B cell (primary cell): ENCODE data around the gene LYPD8. TPM values are rescaled to one million over a fixed set of nuclear protein-coding genes. Genes with fewer than 3 reads are reported as not detected.
"Not testable (repeated sequence)": the region's sequence is repeated elsewhere in the genome, so short reads cannot be mapped to it uniquely, and the experiment has no call there.

Source experiments
- ATAC-seq: fragments of 200-7000 bp; cut with Tn5 transposase; one replicate; pipeline ENCODE4 v1.10.0; 2021; ENCODE audit warnings: low read depth, mild to moderate bottlenecking, moderate number of reproducible peaks, moderate library complexity
- CTCF ChIA-PET: fragments of 350-600 bp; sonication (Branson Sonifier 250); formaldehyde crosslinking; loops from one replicate; lab custom pipeline; 2021; ENCODE audit warnings: antibody characterized with exemption, inconsistent platforms; lab: Charles Lee
- POLR2A ChIA-PET: fragments of 350-600 bp; sonication (Branson Sonifier 250); formaldehyde crosslinking; loops from one replicate; lab custom pipeline; 2021; ENCODE audit warnings: antibody characterized with exemption; lab: Charles Lee
- DNase-seq: peaks from one replicate; pipeline ENCODE4 v3.0.0; 2013
- H2AFZ ChIP-seq: 2 replicates; pipeline ENCODE4 v1.6.1; 2012; ENCODE audit warnings: mild to moderate bottlenecking, low read depth, low read length; ENCODE audit not compliant: insufficient read depth, poor library complexity, severe bottlenecking
- H3K27ac ChIP-seq, 2 donors: 1 replicate in 1 of 2; 2 replicates in 1 of 2; pipeline ENCODE4 v1.5.1; 2012 to 2013; ENCODE audit warnings: low read length in 2 of 2, mild to moderate bottlenecking in 2 of 2, moderate library complexity in 1 of 2
- H3K27me3 ChIP-seq, 4 experiments: fragments of 200-600 bp in 1 of 4; sonication (generic) in 1 of 4; replicated peaks in 1 of 4; 1 replicate in 2 of 4; 2 replicates in 2 of 4; pipeline versions ENCODE4 v1.6.1 to v1.7.0; 2013 to 2016; ENCODE audit warnings: low read length in 3 of 4, mild to moderate bottlenecking in 2 of 4, mixed read lengths in 1 of 4, moderate library complexity in 1 of 4; ENCODE audit not compliant: insufficient read depth in 4 of 4, control insufficient read depth in 3 of 4; ENCODE audit errors: control extremely low read depth in 1 of 4
- H3K36me3 ChIP-seq, 2 experiments: replicated peaks in 1 of 2; 1 replicate in 1 of 2; 2 replicates in 1 of 2; pipeline versions ENCODE4 v1.6.1 to v1.7.1; 2013; ENCODE audit warnings: low read length in 1 of 2; ENCODE audit not compliant: insufficient read depth in 2 of 2, control insufficient read depth in 1 of 2; ENCODE audit errors: control extremely low read depth in 1 of 2, extremely low read depth in 1 of 2
- H3K4me1 ChIP-seq, 2 donors: fragments of 200-600 bp in 1 of 2; sonication (generic) in 1 of 2; 1 replicate in 1 of 2; 2 replicates in 1 of 2; pipeline versions ENCODE4 v1.5.1 to v1.6.1; 2013 to 2017; ENCODE audit warnings: low read length in 2 of 2; ENCODE audit not compliant: control insufficient read depth in 2 of 2, insufficient read depth in 2 of 2
- H3K4me2 ChIP-seq: replicated peaks from 2 replicates; pipeline ENCODE3; 2012; ENCODE audit warnings: mild to moderate bottlenecking, low read depth, low read length; ENCODE audit not compliant: poor library complexity, severe bottlenecking
- H3K4me3 ChIP-seq, 5 experiments: fragments of 200-600 bp in 1 of 5; sonication (generic) in 1 of 5; 1 replicate in 3 of 5; 2 replicates in 2 of 5; pipeline versions ENCODE4 v1.5.1 to v1.7.0; 2011 to 2016; ENCODE audit warnings: low read length in 4 of 5, mild to moderate bottlenecking in 4 of 5, low read depth in 2 of 5, control low read depth in 1 of 5, moderate library complexity in 1 of 5; ENCODE audit not compliant: insufficient read depth in 1 of 5; ENCODE audit errors: control extremely low read depth in 1 of 5, extremely low read depth in 1 of 5
- H3K79me2 ChIP-seq: fragments of 200-600 bp; sonication (generic); one replicate; pipeline ENCODE4 v1.6.0; 2016; ENCODE audit warnings: low read length; ENCODE audit not compliant: control insufficient read depth, insufficient read depth
- H3K9ac ChIP-seq: fragments of 200-600 bp; sonication (generic); 2 replicates; pipeline ENCODE4 v1.6.1; 2017; ENCODE audit warnings: mild to moderate bottlenecking, low read length, moderate library complexity
- H3K9me3 ChIP-seq, 3 donors: one replicate each; pipeline versions ENCODE4 v1.6.1 to v1.7.1; 2013; ENCODE audit warnings: low read length in 2 of 3; ENCODE audit not compliant: control insufficient read depth in 2 of 3, insufficient read depth in 1 of 3; ENCODE audit errors: control extremely low read depth in 1 of 3
- H4K20me1 ChIP-seq: 2 replicates; pipeline ENCODE4 v1.6.0; 2012; ENCODE audit warnings: mild to moderate bottlenecking, low read length; ENCODE audit not compliant: insufficient read depth, control insufficient read depth, poor library complexity, severe bottlenecking
- H3K27ac Mint-ChIP-seq: one replicate; pipeline ENCODE4 v1.8.0; 2021; ENCODE audit warnings: mixed read lengths
- H3K27me3 Mint-ChIP-seq: one replicate; pipeline ENCODE4 v1.8.0; 2021; ENCODE audit warnings: mixed read lengths
- H3K4me1 Mint-ChIP-seq: one replicate; pipeline ENCODE4 v1.8.0; 2021; ENCODE audit warnings: mixed read lengths
- H3K4me3 Mint-ChIP-seq: one replicate; pipeline ENCODE4 v1.8.0; 2021; ENCODE audit warnings: mixed read lengths
- H3K9me3 Mint-ChIP-seq: one replicate; pipeline ENCODE4 v1.8.0; 2022; ENCODE audit warnings: mixed read lengths; ENCODE audit not compliant: insufficient read depth
- EZH2 ChIP-seq: IDR thresholded peaks from 2 replicates; pipeline ENCODE4 v1.6.1; 2012; ENCODE audit warnings: borderline replicate concordance, low read depth, mild to moderate bottlenecking, moderate library complexity, low read length; ENCODE audit not compliant: insufficient read depth, poor library complexity, severe bottlenecking
- WGBS: methylation state at CpG from one replicate; pipeline ENCODE4 v1.1.5; 2013; ENCODE audit warnings: missing lambda C conversion rate; ENCODE audit not compliant: insufficient coverage; 5-methylcytosine and 5-hydroxymethylcytosine counted together
- intact Hi-C: fragments of 100-400 bp; cut with micrococcal nuclease; formaldehyde crosslinking; loops from one replicate; pipeline ENCODE4 v1.10.0; 2022
- polyA plus RNA-seq: library from polyadenylated mRNA; depleted of rRNA; stranded (reverse); fragments of >200 nt; gene quantifications from 2 replicates; pipeline ENCODE4 v1.2.3, GENCODE V29; 2012
- total RNA-seq, 2 donors: library from RNA; stranded (reverse); fragments of 120-200 nt in 1 of 2; gene quantifications; 1 replicate in 1 of 2; 2 replicates in 1 of 2; pipeline versions ENCODE4 v1.2.3 to v1.2.4, GENCODE V29; 2013 to 2022
- TF ChIP-seq, protein P1 (sequence below): fragments of 200-600 bp; IDR thresholded peaks from one replicate; pipeline ENCODE4 v1.8.0; 2022; ENCODE audit warnings: antibody characterized with exemption, mild to moderate bottlenecking

LYPD8 gene
- total and polyA plus RNA-seq, 2 donors (not counting 1 experiment from before 2014, with no cell fraction given), result 0.10 TPM; not detected in 1

DNA sequence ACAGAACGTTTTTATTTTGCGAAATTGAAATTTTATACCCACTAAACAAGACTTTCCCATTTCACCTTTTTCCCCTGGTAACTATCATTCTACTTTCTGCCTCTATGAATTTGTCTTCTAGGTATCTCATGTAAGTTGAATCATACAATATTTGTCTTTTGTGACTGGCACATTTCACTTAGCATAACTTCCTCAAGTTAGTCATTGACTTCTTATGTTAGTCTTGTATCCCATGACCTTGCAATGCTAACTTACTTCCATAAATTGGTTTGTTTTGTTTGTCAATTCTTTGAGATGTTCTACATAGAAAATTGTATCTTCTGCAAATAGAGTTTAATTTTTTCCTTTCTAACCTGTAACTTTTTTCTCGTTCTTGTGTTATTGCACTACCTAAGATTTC lies 43.2 kb upstream of the LYPD8 start:
- ChIA-PET POLR2A (no interaction called here), CTCF (no interaction called here)
- no peak for ATAC-seq
- H3K9me3 ChIP-seq, result peaks cover 7 to 49% (median 34%) of the 10 kb centered on the region in 3 donors
- no peaks in the 10 kb centered on the region for H3K27me3 ChIP-seq
- whole genome bisulfite sequencing, result no CpG with 5 or more reads among the region's 3 CpGs
- peaks cover 16% of the 10 kb centered on the region for H3K9me3 Mint-ChIP-seq
- H3K9ac ChIP-seq, result no peak overlapping the region
- no peak overlapping the region for H3K27ac ChIP-seq
- peaks cover 43% of the 10 kb centered on the region for H3K4me1 Mint-ChIP-seq
- TF ChIP-seq EZH2, result no peak
- TF ChIP-seq, protein P1, sequence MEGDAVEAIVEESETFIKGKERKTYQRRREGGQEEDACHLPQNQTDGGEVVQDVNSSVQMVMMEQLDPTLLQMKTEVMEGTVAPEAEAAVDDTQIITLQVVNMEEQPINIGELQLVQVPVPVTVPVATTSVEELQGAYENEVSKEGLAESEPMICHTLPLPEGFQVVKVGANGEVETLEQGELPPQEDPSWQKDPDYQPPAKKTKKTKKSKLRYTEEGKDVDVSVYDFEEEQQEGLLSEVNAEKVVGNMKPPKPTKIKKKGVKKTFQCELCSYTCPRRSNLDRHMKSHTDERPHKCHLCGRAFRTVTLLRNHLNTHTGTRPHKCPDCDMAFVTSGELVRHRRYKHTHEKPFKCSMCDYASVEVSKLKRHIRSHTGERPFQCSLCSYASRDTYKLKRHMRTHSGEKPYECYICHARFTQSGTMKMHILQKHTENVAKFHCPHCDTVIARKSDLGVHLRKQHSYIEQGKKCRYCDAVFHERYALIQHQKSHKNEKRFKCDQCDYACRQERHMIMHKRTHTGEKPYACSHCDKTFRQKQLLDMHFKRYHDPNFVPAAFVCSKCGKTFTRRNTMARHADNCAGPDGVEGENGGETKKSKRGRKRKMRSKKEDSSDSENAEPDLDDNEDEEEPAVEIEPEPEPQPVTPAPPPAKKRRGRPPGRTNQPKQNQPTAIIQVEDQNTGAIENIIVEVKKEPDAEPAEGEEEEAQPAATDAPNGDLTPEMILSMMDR, result no peak
- intact Hi-C loops, result no loop called here
- H3K79me2 ChIP-seq, result peaks cover 12% of the 10 kb centered on the region
- no peaks in the 10 kb centered on the region for H4K20me1 ChIP-seq
- no peak for DNase-seq
- no peak overlapping the region for H3K4me3 ChIP-seq
- no peaks in the 10 kb centered on the region for H3K36me3 ChIP-seq
- no peaks in the 10 kb centered on the region for H3K27me3 Mint-ChIP-seq
- H3K4me3 Mint-ChIP-seq, result no peak overlapping the region
- H3K4me2 ChIP-seq, result no peak overlapping the region
- H3K27ac Mint-ChIP-seq, result no peak overlapping the region
- no peak overlapping the region for H2AFZ ChIP-seq
- H3K4me1 ChIP-seq, result peaks cover 34 to 48% of the 10 kb centered on the region in 2 donors

DNA sequence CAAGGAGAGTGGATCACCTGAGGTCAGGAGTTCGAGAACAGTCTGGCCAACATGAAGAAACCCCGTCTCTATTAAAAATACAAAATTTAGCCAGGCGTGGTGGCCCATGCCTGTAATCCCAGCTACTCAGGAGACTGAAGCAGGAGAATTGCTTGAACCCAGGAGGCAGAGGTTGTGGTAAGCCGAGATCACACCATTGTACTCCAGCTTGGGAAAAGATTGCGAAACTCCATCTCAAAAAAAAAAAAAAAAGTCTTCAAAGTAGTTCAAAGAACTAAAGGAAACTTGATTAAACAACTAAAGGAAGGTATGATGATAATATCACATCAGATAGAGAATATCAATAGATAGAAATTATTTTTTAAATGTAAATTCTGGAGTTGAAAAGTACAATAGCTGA lies 39.1 kb upstream of the LYPD8 start:
- POLR2A ChIA-PET, H3K27ac Mint-ChIP-seq: not testable (repeated sequence)
- WGBS, result 93% methylated on average over 3 of the region's 5 CpGs

More for the DNA sequence above, 39.1 kb upstream of the LYPD8 start:
- ATAC-seq, H4K20me1 ChIP-seq, H2AFZ ChIP-seq, H3K4me3 Mint-ChIP-seq, H3K9ac ChIP-seq, H3K36me3 ChIP-seq, H3K79me2 ChIP-seq, H3K4me2 ChIP-seq, DNase-seq, intact Hi-C loops, H3K27me3 ChIP-seq, H3K27me3 Mint-ChIP-seq: not testable (repeated sequence)
- peak overlapping the region in 1 of 2 donors; percentile 85 for H3K27ac ChIP-seq
- peak overlapping the region in 1 of 5 experiments; percentile 6 for H3K4me3 ChIP-seq
- peaks cover 56% of the 10 kb centered on the region for H3K4me1 Mint-ChIP-seq
- peaks cover 48 to 55% of the 10 kb centered on the region in 2 donors for H3K4me1 ChIP-seq
- H3K9me3 ChIP-seq, result peaks cover 4 to 30% (median 26%) of the 10 kb centered on the region in 3 donors
- peaks cover 14% of the 10 kb centered on the region for H3K9me3 Mint-ChIP-seq
- CTCF ChIA-PET, result interaction anchor here (1.2 to 6.5 kb wide), 2 partner anchors 9 to 11 kb away, joined by 3 to 74 read pairs; no protein-coding TSS in a partner anchor
